Prostate gland (tissue), 2 donors: ENCODE data around the gene SEMA6A. TPM values are rescaled to one million over a fixed set of nuclear protein-coding genes. Genes with fewer than 3 reads are reported as not detected.

Experiments
- DNase-seq: peaks from one replicate; pipeline ENCODE4 v3.0.0-alpha.2; 2019; ENCODE audit warnings: low spot score
- H3K27ac ChIP-seq, 2 donors: fragments of 200-600 bp; sonication (generic); 2 replicates each; pipeline ENCODE4 v1.5.1; 2017 to 2019
- H3K27me3 ChIP-seq: fragments of 200-600 bp; sonication (generic); replicated peaks from 2 replicates; pipeline ENCODE4 v1.5.1; 2019; ENCODE audit not compliant: insufficient read depth
- H3K36me3 ChIP-seq, 2 donors: fragments of 200-600 bp; sonication (generic); 1 replicate in 1 of 2; 2 replicates in 1 of 2; pipeline versions ENCODE4 v1.5.1 to v1.8.1; 2017 to 2019
- H3K4me1 ChIP-seq: fragments of 200-600 bp; sonication (generic); replicated peaks from 2 replicates; pipeline ENCODE4 v1.5.1; 2019
- H3K4me3 ChIP-seq, 2 donors: fragments of 200-600 bp; sonication (generic); 2 replicates each; pipeline ENCODE4 v1.5.1; 2017 to 2019
- H3K9me3 ChIP-seq: fragments of 200-600 bp; sonication (generic); 2 replicates; pipeline ENCODE4 v1.5.1; 2017
- CTCF ChIP-seq, 4 experiments: fragments of 200-600 bp in 2 of 4; fragments of 450-650 bp in 2 of 4; sonication (generic) in 2 of 4; IDR thresholded peaks; 1 replicate in 3 of 4; 2 replicates in 1 of 4; pipeline ENCODE4 v1.5.1; 2016 to 2019; ENCODE audit warnings: antibody characterized with exemption in 4 of 4, mild to moderate bottlenecking in 2 of 4, moderate library complexity in 2 of 4
- POLR2A ChIP-seq: fragments of 450-650 bp; IDR thresholded peaks from one replicate; pipeline ENCODE4 v1.6.1; 2016; ENCODE audit warnings: antibody characterized with exemption, mild to moderate bottlenecking
- POLR2AphosphoS5 ChIP-seq: sonication (generic); formaldehyde crosslinking; IDR thresholded peaks from one replicate; pipeline ENCODE4 v1.6.1; 2017; ENCODE audit warnings: antibody characterized with exemption
- WGBS: methylation state at CpG from one replicate; pipeline ENCODE4 v1.1.5; 2018; 5-methylcytosine and 5-hydroxymethylcytosine counted together
- intact Hi-C: fragments of 100-400 bp; cut with DNase I; formaldehyde crosslinking; loops from one replicate; pipeline ENCODE4 v1.14.2; 2022
- total RNA-seq, 2 donors: library from RNA; depleted of rRNA; stranded (reverse); fragments of >200 nt; gene quantifications; one replicate each; pipeline ENCODE4 v1.1.0, GENCODE V29; 2016

SEMA6A gene
- total RNA-seq, 2 donors from 2014 or later: 12.8 to 57.1 TPM

DNA sequence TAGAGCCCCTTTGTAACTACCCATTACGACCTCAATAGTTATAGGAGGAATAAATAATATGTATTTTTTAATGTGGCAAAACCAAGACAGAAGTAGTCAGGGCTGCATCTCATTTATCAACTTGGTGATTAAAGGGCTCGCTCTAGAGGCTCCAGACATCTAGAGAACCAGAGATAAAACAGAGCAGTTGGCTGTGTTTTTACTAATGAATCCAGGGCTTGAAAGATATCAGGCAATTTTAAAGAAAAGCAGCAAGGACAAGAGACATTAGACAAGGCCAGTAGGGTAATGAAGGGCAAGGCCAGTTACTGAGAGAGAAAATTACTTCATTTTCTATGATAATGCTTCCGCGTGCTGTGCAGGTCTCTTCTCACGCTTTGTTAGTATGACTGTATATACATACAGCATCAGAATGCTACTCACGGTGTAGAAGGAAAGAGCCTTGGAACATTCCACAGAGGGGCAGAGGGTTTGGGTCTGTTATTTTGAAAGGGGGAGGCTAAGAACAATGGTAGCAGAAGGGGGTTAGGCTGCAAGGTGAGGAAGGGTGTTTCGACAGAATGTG lies 110.4 kb downstream of the SEMA6A start:
- Histone ChIP-seq H3K4me1 (no peaks in the 10 kb centered on the region), H3K27me3 (no peaks in the 10 kb centered on the region), H3K36me3 (no peaks in the 10 kb centered on the region), H3K4me3 (no peak overlapping the region), H3K9me3 (no peaks in the 10 kb centered on the region), H3K27ac (no peak overlapping the region)
- no peak for DNase-seq
- intact Hi-C loops: no loop called here
- WGBS: 96% methylated on average over 7 of the region's 7 CpGs
- no peak for TF ChIP-seq POLR2AphosphoS5
- TF ChIP-seq CTCF (IDR thresholded peaks at IDR 0.05): no peak
- no peak for TF ChIP-seq POLR2A

DNA sequence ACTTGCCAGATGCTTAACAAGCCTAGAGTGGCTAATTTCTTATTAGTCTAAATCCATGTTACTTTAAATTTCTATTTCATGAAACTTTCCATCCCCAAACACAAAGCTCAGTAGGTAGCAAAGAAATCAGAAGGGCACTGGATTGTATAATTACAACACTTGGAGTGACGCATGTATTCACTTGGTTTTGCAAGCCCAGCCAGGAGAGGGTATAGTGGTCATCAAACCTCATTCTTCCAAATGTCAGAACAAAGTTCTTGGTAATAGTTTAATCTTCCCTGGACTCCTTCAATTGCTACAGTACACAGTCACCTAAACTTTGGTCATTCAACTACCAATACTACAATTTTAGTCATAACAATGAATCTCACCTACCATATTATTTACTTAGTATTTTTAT lies 112.1 kb downstream of the SEMA6A start:
- Histone ChIP-seq H3K36me3 (no peaks in the 10 kb centered on the region), H3K27ac (no peak overlapping the region), H3K4me1 (no peaks in the 10 kb centered on the region), H3K27me3 (no peaks in the 10 kb centered on the region), H3K4me3 (no peak overlapping the region), H3K9me3 (no peaks in the 10 kb centered on the region)
- no peak for DNase-seq
- intact Hi-C loops: no loop called here
- TF ChIP-seq CTCF (IDR thresholded peaks at IDR 0.05) (no peak), POLR2AphosphoS5 (no peak), POLR2A (no peak)
- 100% methylated on average over 1 of the region's 1 CpG for WGBS

DNA sequence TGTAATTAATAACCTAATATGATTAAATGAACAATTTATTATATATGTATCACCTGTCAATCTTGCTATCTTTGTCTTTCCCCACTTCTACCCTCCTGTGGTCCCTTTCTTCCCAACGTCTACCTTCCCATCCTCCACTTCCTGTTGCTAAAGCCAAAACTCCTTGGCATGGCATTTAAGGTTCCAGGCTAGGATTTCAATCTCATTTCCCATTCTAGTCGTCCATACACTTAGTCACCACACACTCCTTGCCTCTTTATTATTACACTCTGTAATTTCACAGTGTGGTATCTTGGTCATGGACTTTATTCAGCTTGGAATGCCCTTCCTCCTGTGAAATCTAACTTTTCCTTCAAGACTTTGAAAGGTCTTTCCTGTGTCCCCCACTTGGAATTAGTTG lies 115.3 kb downstream of the SEMA6A start:
- no peak for DNase-seq
- H3K4me1 ChIP-seq: no peaks in the 10 kb centered on the region
- 32% methylated on average over 2 of the region's 2 CpGs for WGBS
- intact Hi-C loops: no loop called here
- no peaks in the 10 kb centered on the region for H3K27me3 ChIP-seq
- no peaks in the 10 kb centered on the region for H3K9me3 ChIP-seq
- H3K27ac ChIP-seq: no peak overlapping the region
- no peaks in the 10 kb centered on the region for H3K36me3 ChIP-seq
- TF ChIP-seq POLR2AphosphoS5: no peak
- no peak for TF ChIP-seq POLR2A
- no peak for TF ChIP-seq CTCF (IDR thresholded peaks at IDR 0.05)
- no peak overlapping the region for H3K4me3 ChIP-seq

- no peaks in the 10 kb centered on the region for H3K9me3 ChIP-seq
- H3K4me1 ChIP-seq: no peaks in the 10 kb centered on the region
- no peak for DNase-seq
- no peaks in the 10 kb centered on the region for H3K36me3 ChIP-seq
- H3K4me3 ChIP-seq: no peak overlapping the region
- no peak for TF ChIP-seq POLR2AphosphoS5
- no peak for TF ChIP-seq POLR2A
- no peak for TF ChIP-seq CTCF (IDR thresholded peaks at IDR 0.05)
- H3K27ac ChIP-seq: no peak overlapping the region
- H3K27me3 ChIP-seq: no peaks in the 10 kb centered on the region
- intact Hi-C loops: no loop called here
- WGBS: 94% methylated on average over 4 of the region's 4 CpGs
Observed at GRCh38 chr5:116457062-116457461, 117.6 kb downstream of the SEMA6A start.

DNA sequence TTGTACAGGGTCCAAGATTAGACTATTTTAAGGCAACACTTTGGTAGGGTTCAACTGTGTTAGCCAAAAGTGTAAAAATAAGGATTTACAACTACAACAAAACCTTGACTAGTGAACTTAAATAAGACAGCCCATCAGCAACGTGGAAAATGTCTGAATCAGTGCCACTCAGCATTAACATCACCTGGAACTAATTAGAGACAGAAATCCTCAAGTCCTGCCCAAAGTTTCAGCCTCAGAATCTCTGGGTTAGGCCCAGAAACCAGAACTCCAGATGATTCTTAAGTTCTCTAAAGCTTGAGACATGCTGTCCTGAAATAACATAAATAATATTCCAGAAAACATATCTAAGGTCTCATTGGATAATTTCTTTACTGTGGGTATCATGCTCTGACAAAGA lies 118.6 kb downstream of the SEMA6A start:
- no peak for DNase-seq
- 62% methylated on average over 1 of the region's 1 CpG for WGBS
- Histone ChIP-seq H3K4me3 (no peak overlapping the region), H3K36me3 (no peaks in the 10 kb centered on the region), H3K9me3 (no peaks in the 10 kb centered on the region), H3K27ac (no peak overlapping the region), H3K27me3 (no peaks in the 10 kb centered on the region), H3K4me1 (no peaks in the 10 kb centered on the region)
- intact Hi-C loops: no loop called here
- TF ChIP-seq CTCF (IDR thresholded peaks at IDR 0.05) (no peak), POLR2AphosphoS5 (no peak), POLR2A (no peak)
